ENCODE results near the gene MAS1. TPM values are rescaled to one million over a fixed set of nuclear protein-coding genes. Genes with fewer than 3 reads are reported as not detected.

The MAS1 gene
- total RNA-seq, 1 donor from 2014 or later, result not detected

- peaks cover 28% of the 10 kb centered on the region for H3K4me1 Mint-ChIP-seq (ENCODE audit: low read depth)
- H3K27ac Mint-ChIP-seq, result no peak overlapping the region
- H3K9me3 Mint-ChIP-seq, result peaks cover 12% of the 10 kb centered on the region
- no peaks in the 10 kb centered on the region for H3K36me3 Mint-ChIP-seq (ENCODE audit: low read depth)
- intact Hi-C loops (cut with micrococcal nuclease), result loop anchor here (5.0 kb wide), 1 partner anchor 241 kb away; the partner anchor contains the start of gene SOD2
- H3K27me3 Mint-ChIP-seq (ENCODE audit: low read depth), result peaks cover 13% of the 10 kb centered on the region
- DNase-seq (ENCODE audit: low spot score), result no peak
- H3K4me3 Mint-ChIP-seq (ENCODE audit: low read depth), result no peak overlapping the region
Observed at GRCh38 chr6:159933077-159933476, 42.3 kb downstream of the MAS1 start.

GRCh38 chr6:159934181-159934580 lies 43.4 kb downstream of the MAS1 start:
- Mint-ChIP-seq H3K36me3 (ENCODE audit: low read depth) (no peaks in the 10 kb centered on the region), H3K4me3 (ENCODE audit: low read depth) (no peak overlapping the region), H3K4me1 (ENCODE audit: low read depth) (peaks cover 28% of the 10 kb centered on the region), H3K27me3 (ENCODE audit: low read depth) (peaks cover 13% of the 10 kb centered on the region), H3K27ac (no peak overlapping the region), H3K9me3 (peaks cover 12% of the 10 kb centered on the region)
- DNase-seq (ENCODE audit: low spot score), result no peak
- intact Hi-C loops (cut with micrococcal nuclease), result loop anchor here (5.0 kb wide), 1 partner anchor 242 kb away; the partner anchor contains the start of gene SOD2

DNA sequence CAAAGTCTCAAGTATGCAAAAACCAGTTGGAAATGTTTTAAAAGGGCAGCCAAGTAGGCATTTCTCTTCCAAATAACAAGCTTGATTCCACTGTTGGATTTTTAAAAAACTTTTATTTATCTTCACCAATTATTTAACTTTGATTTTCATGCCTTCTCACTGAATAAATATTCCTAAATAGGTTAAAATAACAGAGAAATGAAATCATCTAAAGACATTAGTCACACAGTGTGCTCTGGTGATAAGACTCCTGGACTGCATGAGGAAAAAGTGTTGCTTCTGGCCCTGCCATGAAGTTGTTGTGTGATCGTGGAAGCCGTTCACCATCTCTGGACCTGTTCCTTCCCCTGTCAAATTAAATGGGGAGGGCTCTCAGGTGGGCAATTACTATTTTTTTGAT lies 44.3 kb downstream of the MAS1 start:
- Mint-ChIP-seq H3K9me3 (peaks cover 12% of the 10 kb centered on the region), H3K27ac (no peak overlapping the region), H3K4me3 (ENCODE audit: low read depth) (no peak overlapping the region), H3K4me1 (ENCODE audit: low read depth) (peaks cover 23% of the 10 kb centered on the region), H3K27me3 (ENCODE audit: low read depth) (peaks cover 13% of the 10 kb centered on the region), H3K36me3 (ENCODE audit: low read depth) (no peaks in the 10 kb centered on the region)
- intact Hi-C loops (cut with micrococcal nuclease), result no loop called here
- DNase-seq (ENCODE audit: low spot score), result no peak

DNA sequence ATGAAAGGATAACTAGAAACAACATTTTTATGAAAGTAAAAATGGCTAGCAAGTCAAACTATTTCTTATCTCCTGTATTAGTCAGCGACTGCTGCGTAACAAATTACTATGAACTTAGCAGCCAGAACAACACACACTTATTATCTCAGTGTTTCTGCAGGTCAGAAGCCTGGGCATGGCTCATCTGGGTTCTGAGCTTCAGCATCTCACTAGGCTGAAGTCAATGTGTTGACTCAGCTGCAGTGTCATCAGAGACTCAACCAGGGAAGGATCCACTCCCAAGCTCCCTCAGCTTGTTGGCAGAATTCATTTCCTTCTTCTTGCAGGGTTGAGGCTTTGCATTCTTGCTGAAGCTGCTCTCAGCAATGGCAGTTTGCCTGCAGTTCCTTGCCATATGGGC lies 44.8 kb downstream of the MAS1 start:
- no peak for DNase-seq (ENCODE audit: low spot score)
- intact Hi-C loops (cut with micrococcal nuclease), result no loop called here
- Mint-ChIP-seq H3K36me3 (ENCODE audit: low read depth) (no peaks in the 10 kb centered on the region), H3K27ac (no peak overlapping the region), H3K4me3 (ENCODE audit: low read depth) (no peak overlapping the region), H3K4me1 (ENCODE audit: low read depth) (peaks cover 18% of the 10 kb centered on the region), H3K27me3 (ENCODE audit: low read depth) (peaks cover 13% of the 10 kb centered on the region), H3K9me3 (peaks cover 12% of the 10 kb centered on the region)

DNA sequence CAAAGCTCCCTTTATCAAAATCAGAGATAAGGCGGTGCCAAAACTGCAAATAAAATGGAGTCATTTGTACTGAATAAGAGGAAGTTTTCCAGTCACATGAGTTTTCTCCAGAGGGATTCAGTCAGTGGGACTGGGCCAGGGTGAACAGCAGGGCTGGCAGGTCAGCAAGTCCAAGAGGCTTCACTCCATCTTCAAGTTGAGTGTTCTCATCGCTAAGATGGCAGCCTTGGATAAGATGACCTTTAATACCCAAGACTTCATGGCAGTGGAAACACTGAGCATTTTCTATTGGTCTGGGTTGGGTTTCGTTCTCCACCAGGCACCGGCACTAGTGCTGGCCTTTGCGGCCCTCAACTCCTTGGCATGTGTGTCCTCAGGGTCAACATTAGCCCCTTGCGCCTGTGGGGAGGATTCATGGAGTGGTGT lies 48.8 kb downstream of the MAS1 start:
- no peak overlapping the region for H3K4me3 Mint-ChIP-seq (ENCODE audit: low read depth)

More for the DNA sequence above, 48.8 kb downstream of the MAS1 start:
- intact Hi-C loops (cut with micrococcal nuclease), result no loop called here
- peaks cover 17% of the 10 kb centered on the region for H3K27me3 Mint-ChIP-seq (ENCODE audit: low read depth)
- H3K9me3 Mint-ChIP-seq, result peaks cover 21% of the 10 kb centered on the region
- H3K27ac Mint-ChIP-seq, result no peak overlapping the region
- peaks cover 8% of the 10 kb centered on the region for H3K4me1 Mint-ChIP-seq (ENCODE audit: low read depth)
- H3K36me3 Mint-ChIP-seq (ENCODE audit: low read depth), result no peaks in the 10 kb centered on the region
- DNase-seq (ENCODE audit: low spot score), result no peak

Other genes starting within 250 kb of the MAS1 start
- gene SOD2, start 197.7 kb upstream of the MAS1 start, total RNA-seq, result 54.3 and 60.8 TPM in 2 replicates
- gene WTAP, start 163.5 kb upstream of the MAS1 start, total RNA-seq, result 110 and 114 TPM in 2 replicates
- gene ACAT2, start 128.9 kb upstream of the MAS1 start, total RNA-seq, result 108 and 109 TPM in 2 replicates
- gene TCP1, start 101.4 kb upstream of the MAS1 start, total RNA-seq, result 431 and 438 TPM in 2 replicates
- 96.0 and 101 TPM in 2 replicates for gene MRPL18, start 100.5 kb upstream of the MAS1 start, total RNA-seq
- 0.32 and 0.74 TPM in 2 replicates for gene PNLDC1, start 90.7 kb upstream of the MAS1 start, total RNA-seq
- 75.0 and 82.4 TPM in 2 replicates for gene IGF2R, start 78.1 kb downstream of the MAS1 start, total RNA-seq
- gene SLC22A1, start 230.8 kb downstream of the MAS1 start, total RNA-seq, result 1.2 and 1.4 TPM in 2 replicates